ENCODE data around the gene TPP2. TPM values are rescaled to one million over a fixed set of nuclear protein-coding genes. Genes with fewer than 3 reads are reported as not detected.

TPP2 gene
- polyA plus RNA-seq, 1 donor from 2014 or later = 45.4 TPM

DNA sequence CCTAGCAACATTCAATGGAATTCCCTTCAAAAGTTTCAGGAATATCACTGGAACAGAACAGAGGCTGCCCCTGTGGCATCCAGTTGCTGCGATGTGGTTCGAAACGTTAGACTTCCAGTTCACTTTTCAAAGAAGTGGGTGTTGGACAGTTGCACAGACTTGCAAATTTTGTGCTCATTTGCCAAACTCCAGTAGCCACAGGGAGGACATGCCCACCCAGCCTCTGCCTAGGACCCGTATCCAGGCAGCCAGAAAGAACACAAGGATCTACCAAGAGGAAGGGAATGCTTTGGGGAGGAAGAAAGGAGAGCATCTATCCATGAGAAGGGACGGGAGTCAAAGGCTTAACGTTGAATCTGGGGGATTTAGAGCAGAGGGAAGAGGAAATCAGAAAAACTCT is 98.2 kb downstream of the TPP2 start, which contains the start of gene METTL21C:
Gene METTL21C, minus strand, starts transcription at position 108 of the 400 bp plus-strand sequence. CDS start 546 bp downstream, outside the sequence.
- no peaks in the 10 kb centered on the region for H3F3A ChIP-seq (ENCODE audit: insufficient read depth, low read length, poor library complexity, severe bottlenecking)
- no peaks in the 10 kb centered on the region for H4K20me1 ChIP-seq (ENCODE audit: insufficient read depth)
- no peaks in the 10 kb centered on the region for H3K79me2 ChIP-seq (replicated peaks; ENCODE audit: insufficient read depth, low read length)
- H3K9me2 ChIP-seq (ENCODE audit: insufficient read depth, low read length) = no peaks in the 10 kb centered on the region
- peak within 1 kb of the TSS; percentile 35 for H3K4me3 ChIP-seq (ENCODE audit: low read length)
- peak within 1 kb of the TSS; percentile 18 for H3K9ac ChIP-seq (ENCODE audit: low read length)
- H3K36me3 ChIP-seq (ENCODE audit: insufficient read depth, low read length) = no peaks in the 10 kb centered on the region
- H3K27me3 ChIP-seq (ENCODE audit: insufficient read depth, low read depth, low read length) = no peaks in the 10 kb centered on the region
- H3K4me2 ChIP-seq (ENCODE audit: low read length) = no peak within 1 kb of the TSS
- TF ChIP-seq MXI1 (conservative IDR thresholded peaks at IDR 0.05; ENCODE audit: poor library complexity, severe bottlenecking) = no peak
- TF ChIP-seq SMC3 (conservative IDR thresholded peaks at IDR 0.05; ENCODE audit: poor library complexity) = no peak
- no peak for TF ChIP-seq RAD21 (conservative IDR thresholded peaks at IDR 0.05)
- no peak for TF ChIP-seq EZH2 (IDR thresholded peaks at IDR 0.05; ENCODE audit: borderline replicate concordance, insufficient read depth, low read length, poor library complexity, severe bottlenecking)
- no peak for TF ChIP-seq EP300 (conservative IDR thresholded peaks at IDR 0.05; ENCODE audit: poor library complexity, severe bottlenecking)
- TF ChIP-seq TAF1 (IDR thresholded peaks at IDR 0.05; ENCODE audit: low read depth) = no peak
- TF ChIP-seq POLR2AphosphoS5 (IDR thresholded peaks at IDR 0.05) = no peak
- no peak for TF ChIP-seq CTCF (IDR thresholded peaks at IDR 0.05; ENCODE audit: poor library complexity, severe bottlenecking)
- no peak for TF ChIP-seq REST (IDR thresholded peaks at IDR 0.05; ENCODE audit: borderline replicate concordance)
- H3K9me3 ChIP-seq (ENCODE audit: low read length) = no peaks in the 10 kb centered on the region
- H2AFZ ChIP-seq (ENCODE audit: low read depth, low read length) = no peak within 1 kb of the TSS
- peak within 1 kb of the TSS; percentile 78 for H3K27ac ChIP-seq (ENCODE audit: low read length)

DNA sequence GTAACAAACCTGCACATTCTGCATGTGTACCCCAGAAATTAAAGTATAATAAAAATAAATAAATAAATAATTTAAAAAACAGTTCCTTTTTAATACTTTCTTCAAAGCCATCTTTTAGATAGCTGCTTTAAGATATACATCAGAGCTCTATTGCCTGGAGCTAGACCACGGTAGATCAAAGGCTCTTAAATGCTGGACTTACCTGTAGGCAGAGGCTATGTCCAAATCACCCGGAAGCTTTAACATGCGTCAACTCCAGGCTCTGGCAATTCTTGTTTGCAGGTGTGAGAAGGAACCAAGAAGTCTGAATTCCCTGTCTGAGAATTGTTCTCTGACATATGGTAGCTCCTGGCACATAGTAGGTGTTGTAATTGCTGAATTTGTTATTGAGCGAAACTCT is 99.7 kb downstream of the TPP2 start:
- TF ChIP-seq RAD21 (conservative IDR thresholded peaks at IDR 0.05) (no peak), EP300 (conservative IDR thresholded peaks at IDR 0.05; ENCODE audit: poor library complexity, severe bottlenecking) (no peak), REST (IDR thresholded peaks at IDR 0.05; ENCODE audit: borderline replicate concordance) (no peak), TAF1 (IDR thresholded peaks at IDR 0.05; ENCODE audit: low read depth) (no peak), CTCF (IDR thresholded peaks at IDR 0.05; ENCODE audit: poor library complexity, severe bottlenecking) (no peak)

More for the DNA sequence above, 99.7 kb downstream of the TPP2 start:
- no peak overlapping the region for H3K27ac ChIP-seq (ENCODE audit: low read length)
- no peak overlapping the region for H3K4me2 ChIP-seq (ENCODE audit: low read length)
- no peak overlapping the region for H2AFZ ChIP-seq (ENCODE audit: low read depth, low read length)
- H3K36me3 ChIP-seq (ENCODE audit: insufficient read depth, low read length) = no peaks in the 10 kb centered on the region
- H3K9me2 ChIP-seq (ENCODE audit: insufficient read depth, low read length) = no peaks in the 10 kb centered on the region
- no peaks in the 10 kb centered on the region for H4K20me1 ChIP-seq (ENCODE audit: insufficient read depth)
- H3K79me2 ChIP-seq (replicated peaks; ENCODE audit: insufficient read depth, low read length) = no peaks in the 10 kb centered on the region
- H3K27me3 ChIP-seq (ENCODE audit: insufficient read depth, low read depth, low read length) = no peaks in the 10 kb centered on the region
- H3K9ac ChIP-seq (ENCODE audit: low read length) = no peak overlapping the region
- H3F3A ChIP-seq (ENCODE audit: insufficient read depth, low read length, poor library complexity, severe bottlenecking) = no peaks in the 10 kb centered on the region
- no peak overlapping the region for H3K4me3 ChIP-seq (ENCODE audit: low read length)
- no peaks in the 10 kb centered on the region for H3K9me3 ChIP-seq (ENCODE audit: low read length)

Data from neural cell (in vitro differentiated cells).